Muscle of arm (tissue), 14 donors: ENCODE results near the gene UCHL5. TPM values are rescaled to one million over a fixed set of nuclear protein-coding genes. Genes with fewer than 3 reads are reported as not detected.

Source experiments
- DNase-seq: peaks from one replicate; pipeline ENCODE4 v3.0.0-alpha.2; 2013
- long read RNA-seq, 11 donors: transcript quantifications; one replicate each; lab custom pipeline, GENCODE V29; 2026
- polyA plus RNA-seq, 12 donors: library from polyadenylated mRNA; unstranded; fragments of 120-200 nt; gene quantifications; one replicate each; pipeline ENCODE4 v1.2.1, GENCODE V29; 2013; ENCODE audit not compliant: insufficient read length in 12 of 12

Gene UCHL5, protein sequence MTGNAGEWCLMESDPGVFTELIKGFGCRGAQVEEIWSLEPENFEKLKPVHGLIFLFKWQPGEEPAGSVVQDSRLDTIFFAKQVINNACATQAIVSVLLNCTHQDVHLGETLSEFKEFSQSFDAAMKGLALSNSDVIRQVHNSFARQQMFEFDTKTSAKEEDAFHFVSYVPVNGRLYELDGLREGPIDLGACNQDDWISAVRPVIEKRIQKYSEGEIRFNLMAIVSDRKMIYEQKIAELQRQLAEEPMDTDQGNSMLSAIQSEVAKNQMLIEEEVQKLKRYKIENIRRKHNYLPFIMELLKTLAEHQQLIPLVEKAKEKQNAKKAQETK
- 10 to 100 TPM in 11 of 12 donors, not detected in 1; 31.9 to 52.0 (median 44.0) TPM for polyA plus RNA-seq
- long read RNA-seq, donor 1, full-length matches to known transcripts, result 4 of 4 reads
- long read RNA-seq, donor 1, partial matches to known transcripts, result 0 of 4 reads
- long read RNA-seq, donor 1, other reads (novel, unspliced or antisense), result 0 of 4 reads
- long read RNA-seq, donor 2, full-length matches to known transcripts, result 13 of 13 reads
- long read RNA-seq, donor 2, partial matches to known transcripts, result 0 of 13 reads
- long read RNA-seq, donor 2, other reads (novel, unspliced or antisense), result 0 of 13 reads
- long read RNA-seq, donor 3, partial matches to known transcripts, result 0 of 3 reads
- long read RNA-seq, donor 3, other reads (novel, unspliced or antisense), result 0 of 3 reads
- long read RNA-seq, donor 4, partial matches to known transcripts, result 0 of 4 reads
- long read RNA-seq, donor 4, other reads (novel, unspliced or antisense), result 0 of 4 reads
- long read RNA-seq, donor 5, full-length matches to known transcripts, result 18 of 18 reads
- long read RNA-seq, donor 5, partial matches to known transcripts, result 0 of 18 reads
- long read RNA-seq, donor 5, other reads (novel, unspliced or antisense), result 0 of 18 reads
- long read RNA-seq, donor 6, result 0 reads
- long read RNA-seq, donor 7, full-length matches to known transcripts, result 6 of 6 reads
- long read RNA-seq, donor 7, partial matches to known transcripts, result 0 of 6 reads
- long read RNA-seq, donor 7, other reads (novel, unspliced or antisense), result 0 of 6 reads
- long read RNA-seq, donor 8, full-length matches to known transcripts, result 19 of 38 reads
- long read RNA-seq, donor 8, partial matches to known transcripts, result 9 of 38 reads
- long read RNA-seq, donor 8, other reads (novel, unspliced or antisense), result 10 of 38 reads
- long read RNA-seq, donor 9, full-length matches to known transcripts, result 4 of 4 reads
- long read RNA-seq, donor 9, partial matches to known transcripts, result 0 of 4 reads
- long read RNA-seq, donor 9, other reads (novel, unspliced or antisense), result 0 of 4 reads
- long read RNA-seq, donor 10, full-length matches to known transcripts, result 8 of 8 reads
- long read RNA-seq, donor 10, partial matches to known transcripts, result 0 of 8 reads
- long read RNA-seq, donor 10, other reads (novel, unspliced or antisense), result 0 of 8 reads
- long read RNA-seq, donor 11, full-length matches to known transcripts, result 10 of 10 reads
- long read RNA-seq, donor 11, partial matches to known transcripts, result 0 of 10 reads
- long read RNA-seq, donor 11, other reads (novel, unspliced or antisense), result 0 of 10 reads

DNA sequence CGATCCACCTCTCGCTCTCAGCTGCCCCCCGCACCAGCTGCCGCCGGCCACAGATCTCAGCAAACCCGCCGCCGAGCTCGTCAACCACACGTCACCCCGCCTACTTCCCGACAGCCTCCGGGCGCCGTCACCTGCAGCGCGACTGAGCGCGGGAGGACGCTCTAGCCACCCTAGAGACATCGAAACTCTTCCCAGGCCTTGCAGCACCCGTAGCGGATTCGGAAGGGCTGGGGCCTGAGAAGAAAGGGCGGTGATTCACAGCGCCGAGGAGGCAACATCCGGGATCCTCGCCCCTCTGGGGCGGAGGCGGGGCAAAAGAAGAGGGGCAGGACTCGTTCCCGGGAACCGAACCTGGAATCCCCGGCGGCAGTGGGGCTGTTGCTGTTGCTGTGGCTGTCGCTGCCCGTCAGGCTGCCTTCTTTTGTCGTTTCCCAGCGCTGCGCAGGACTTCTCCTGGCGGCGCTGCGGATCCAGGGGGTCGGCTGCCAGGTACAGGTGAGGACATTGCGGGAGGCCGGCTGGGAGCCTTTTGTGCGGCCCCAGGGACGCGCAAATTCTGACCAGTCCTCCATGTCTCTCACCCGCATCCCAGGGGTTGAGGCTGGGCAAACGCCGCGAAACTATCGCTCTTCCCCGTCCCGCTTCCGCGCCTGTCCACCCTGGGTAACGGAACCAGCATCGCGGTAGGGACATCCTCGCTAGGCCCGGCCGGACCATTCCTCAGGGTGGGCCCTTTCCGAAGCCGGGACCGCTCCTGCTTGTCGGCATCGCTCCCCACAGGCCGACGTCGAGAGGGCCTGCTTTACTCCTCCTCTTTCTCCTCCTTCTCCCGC is at the start of gene UCHL5, which contains the start of gene RO60:
Gene UCHL5, minus strand, starts transcription at position 79 of the 833 bp plus-strand sequence. CDS start 100 bp downstream, outside the sequence.
Gene RO60, plus strand, starts transcription at position 331 of the 833 bp plus-strand sequence. CDS start 9,443 bp downstream, outside the sequence.
- DNase-seq, result peak; percentile 96

DNA sequence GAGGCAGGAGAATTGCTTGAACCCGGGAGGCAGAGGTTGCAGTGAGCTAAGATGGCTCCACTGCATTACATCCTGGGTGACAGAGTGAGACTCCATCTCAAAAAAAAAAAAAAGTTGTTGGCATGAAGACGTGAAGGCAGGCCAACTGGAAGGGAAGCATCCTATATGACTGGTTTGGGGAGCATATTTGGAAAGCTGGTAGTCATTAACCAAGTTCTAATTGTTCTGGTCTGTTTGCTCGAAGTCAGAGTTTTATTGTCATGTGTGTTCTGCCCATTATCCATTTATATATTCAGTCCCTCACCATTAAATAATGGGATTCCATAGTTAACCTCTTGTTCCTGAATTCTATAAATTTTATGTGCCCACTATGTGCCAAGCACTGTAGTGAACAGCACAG is 49.3 kb upstream of the UCHL5 start:
- DNase-seq, result no peak

DNA sequence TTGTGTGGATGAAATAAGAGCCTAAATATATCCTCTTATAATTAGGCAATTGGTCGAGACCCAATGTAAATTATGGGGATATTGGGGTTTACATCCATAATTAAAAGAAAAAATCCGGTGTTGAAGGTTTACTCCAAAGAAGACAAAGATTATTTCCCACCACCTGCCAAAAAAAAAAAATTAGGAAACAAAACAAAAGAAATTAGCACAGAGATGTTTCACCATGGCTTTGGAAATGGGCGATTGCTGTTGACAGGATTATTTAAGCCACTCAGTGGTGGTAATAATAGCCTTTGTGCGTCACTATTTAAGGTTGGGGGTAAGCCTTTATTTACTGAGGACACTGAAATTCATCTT is 46.6 kb upstream of the UCHL5 start:
- no peak for DNase-seq

DNA sequence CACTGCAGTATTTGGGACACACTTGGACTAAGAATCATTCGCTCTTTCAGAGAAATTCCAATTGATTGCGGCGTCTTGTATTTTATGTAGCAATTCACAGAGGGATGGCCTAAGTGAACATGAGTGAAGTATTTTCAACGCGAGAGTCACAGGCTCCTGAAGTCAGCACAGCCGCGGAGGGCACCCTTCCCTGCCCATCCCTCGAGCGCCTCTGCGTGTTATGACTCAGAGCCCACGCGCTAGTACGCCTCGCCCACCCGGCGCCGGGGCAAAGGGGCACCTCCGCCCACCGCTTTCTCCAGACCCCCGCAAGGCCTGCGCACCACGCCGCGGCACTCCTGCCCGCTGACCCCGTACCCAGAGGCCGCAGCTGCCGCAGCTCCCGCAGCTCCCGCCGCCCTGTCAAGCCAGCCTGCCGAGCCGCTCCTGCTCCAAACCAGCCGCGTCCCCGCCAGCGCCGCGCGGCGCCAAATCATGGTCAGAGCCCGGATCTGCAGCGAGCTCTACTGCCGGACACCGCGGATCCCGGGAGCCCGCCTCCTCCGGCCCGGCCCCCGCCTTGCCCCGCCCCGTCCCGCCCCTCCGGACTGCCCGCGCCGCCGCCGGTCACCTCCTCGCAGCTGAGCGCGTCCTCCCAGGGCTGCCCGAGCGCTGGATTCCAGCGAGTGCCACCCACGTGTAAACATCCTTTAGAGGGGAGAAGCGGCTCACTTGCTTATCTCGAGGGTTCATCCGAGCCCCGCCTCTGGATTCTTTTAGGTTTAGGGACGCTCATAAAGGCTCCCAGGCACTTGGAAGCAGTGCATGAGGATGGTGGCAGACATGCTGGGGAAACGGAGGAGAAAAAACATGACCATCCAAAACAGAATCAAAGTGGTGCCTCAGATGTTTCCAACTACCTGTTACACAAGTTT is 46.0 kb upstream of the UCHL5 start, which contains the start of gene GLRX2:
Gene GLRX2, minus strand, starts transcription at position 508 of the 914 bp plus-strand sequence. Its CDS starts 32 bp downstream, at position 476.
- DNase-seq, result peak; percentile 82

DNA sequence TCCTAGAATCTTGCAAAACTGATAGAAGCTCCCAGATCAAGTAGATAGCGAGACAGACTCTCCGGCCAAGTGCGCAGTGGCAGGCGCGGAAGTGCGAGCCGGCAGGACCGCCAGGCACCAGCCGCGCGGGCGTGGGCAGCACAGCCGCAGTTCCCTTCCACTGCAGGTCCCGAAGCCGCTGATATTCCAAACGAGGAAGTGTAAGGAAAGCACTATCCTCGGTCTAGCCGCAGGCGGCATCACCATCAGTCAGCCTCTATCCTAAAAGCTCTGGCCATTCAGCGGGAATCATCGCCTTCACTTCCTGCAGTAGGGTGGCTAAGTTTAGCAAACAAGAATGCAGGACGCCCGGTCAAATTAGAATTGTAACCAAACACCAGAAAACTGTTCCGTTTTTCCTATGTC is 45.3 kb upstream of the UCHL5 start:
- DNase-seq, result no peak

DNA sequence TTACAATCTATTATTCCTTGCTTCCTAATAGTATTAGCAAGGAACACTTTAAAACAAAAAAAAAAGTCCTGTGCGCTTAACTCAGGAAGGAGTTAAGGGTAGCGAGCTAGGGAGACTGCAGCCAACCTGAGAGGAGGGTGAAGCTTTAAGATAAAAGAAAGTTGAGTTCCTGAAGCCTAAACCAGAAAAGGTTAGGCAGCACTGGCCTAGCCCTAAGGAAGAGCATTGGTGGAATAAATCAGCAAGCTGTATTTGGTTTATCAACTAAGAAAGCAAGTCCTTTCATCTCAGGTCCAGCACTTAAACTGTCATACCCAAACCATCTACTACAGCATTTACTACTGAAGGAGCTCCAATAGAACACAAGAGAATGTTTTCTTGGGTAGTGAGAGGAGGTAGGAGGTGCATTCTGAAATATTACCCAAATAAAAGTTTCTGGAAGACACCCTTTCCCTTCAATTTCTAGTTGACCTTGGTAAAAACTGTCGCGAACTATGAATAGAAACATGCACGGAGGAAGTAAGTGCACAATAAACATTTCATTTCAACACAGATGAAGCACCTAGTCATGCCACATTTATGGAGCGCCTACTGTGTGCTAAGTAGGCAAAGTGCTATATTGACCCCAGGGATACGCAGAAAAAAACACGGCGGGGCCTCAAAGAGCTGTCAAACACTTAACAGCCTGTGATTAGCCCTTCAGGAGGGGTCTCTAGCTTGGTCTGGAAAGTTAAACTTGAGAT is 44.8 kb upstream of the UCHL5 start:
- DNase-seq, result no peak

DNA sequence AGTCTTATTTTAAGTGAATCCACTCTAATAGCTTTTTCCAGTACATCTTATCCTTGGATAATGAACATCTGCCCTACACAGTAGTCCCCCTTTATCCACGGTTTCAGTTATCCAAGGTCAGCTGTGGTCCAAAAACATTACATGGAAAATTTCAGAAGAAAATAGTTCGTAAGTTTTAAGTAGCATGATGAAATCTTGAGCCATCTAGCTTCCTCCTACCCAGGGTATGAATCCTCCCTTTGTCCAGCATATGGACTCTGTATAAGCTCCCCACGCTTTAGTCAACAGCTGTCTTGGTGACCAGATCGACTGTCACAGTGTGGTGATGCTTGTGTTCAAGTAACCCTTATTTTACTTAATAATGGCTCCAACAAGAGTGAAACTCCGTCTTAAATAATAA is 43.5 kb upstream of the UCHL5 start:
- DNase-seq, result no peak

DNA sequence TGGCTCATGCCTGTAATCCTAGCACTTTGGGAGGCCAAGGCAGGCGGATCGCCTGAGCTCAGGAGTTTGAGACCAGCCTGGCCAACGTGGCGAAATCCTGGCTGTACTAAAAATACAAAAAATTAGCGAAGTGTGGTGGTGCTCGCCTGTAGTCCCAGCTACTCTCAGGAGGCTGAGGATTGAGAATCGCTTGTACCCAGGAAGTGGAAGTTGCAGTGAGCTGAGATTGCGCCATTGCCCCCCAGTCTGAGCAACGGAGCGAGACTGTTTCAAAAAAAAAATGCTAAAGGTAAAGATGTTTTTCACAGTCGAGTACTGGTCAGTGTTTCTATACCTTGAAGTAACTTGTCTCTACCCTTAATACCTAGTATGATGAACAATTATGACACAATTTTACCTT is 35.0 kb upstream of the UCHL5 start:
- DNase-seq, result no peak

DNA sequence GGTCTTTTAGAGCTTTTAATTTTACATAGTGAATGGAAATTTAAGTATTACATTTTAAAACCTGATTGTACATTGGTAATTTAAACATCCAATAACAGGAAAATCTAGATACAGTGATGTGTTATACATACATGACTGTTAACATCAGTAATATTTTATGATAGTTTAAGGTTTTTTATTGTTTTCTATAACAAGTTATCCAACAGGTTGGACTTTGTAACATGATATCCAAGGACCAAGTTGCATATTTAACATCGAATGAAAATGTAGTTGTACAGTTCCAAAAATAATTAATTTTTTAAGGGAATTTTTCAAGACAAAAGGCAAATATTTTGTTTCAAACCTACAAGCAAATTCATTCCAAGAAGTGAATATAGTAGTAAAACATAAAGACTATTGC is 31.7 kb upstream of the UCHL5 start:
- no peak for DNase-seq

DNA sequence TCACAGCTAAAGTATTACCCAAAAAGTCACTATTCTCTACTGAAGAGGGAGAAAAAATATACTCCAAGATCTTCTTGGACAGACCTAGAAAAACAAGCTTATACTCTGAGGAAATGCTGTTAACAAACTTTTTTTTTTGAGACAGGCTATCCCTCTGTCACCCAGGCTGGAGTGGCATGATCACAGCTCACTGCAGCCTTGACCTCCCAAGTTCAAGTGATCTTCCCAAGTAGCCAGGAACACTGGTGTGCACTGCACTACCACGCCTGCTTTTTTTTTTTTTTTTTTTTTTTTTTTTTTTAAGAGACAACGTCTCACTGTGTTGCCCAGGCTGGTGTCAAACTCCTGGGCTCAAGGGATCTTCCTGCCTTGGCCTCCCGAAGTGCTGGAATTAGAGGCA is 28.7 kb upstream of the UCHL5 start:
- no peak for DNase-seq

DNA sequence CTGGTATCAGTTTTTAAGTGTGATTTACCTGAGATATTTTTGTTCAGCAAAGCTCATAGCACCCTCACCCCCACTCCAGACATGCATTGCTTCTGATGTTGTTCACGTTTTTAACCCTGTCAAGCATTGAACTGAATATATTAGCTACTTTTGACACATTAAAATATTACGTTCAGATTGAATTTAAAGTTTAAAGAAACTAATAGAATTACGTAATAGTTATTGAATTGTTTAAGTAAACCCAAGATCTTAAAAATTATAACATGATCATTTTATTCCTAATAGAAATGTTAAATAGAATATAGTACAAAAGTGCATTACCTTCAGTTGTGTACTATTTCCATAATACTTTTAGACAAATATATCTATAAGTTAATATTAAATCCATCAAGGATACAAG is 27.2 kb upstream of the UCHL5 start:
- no peak for DNase-seq

DNA sequence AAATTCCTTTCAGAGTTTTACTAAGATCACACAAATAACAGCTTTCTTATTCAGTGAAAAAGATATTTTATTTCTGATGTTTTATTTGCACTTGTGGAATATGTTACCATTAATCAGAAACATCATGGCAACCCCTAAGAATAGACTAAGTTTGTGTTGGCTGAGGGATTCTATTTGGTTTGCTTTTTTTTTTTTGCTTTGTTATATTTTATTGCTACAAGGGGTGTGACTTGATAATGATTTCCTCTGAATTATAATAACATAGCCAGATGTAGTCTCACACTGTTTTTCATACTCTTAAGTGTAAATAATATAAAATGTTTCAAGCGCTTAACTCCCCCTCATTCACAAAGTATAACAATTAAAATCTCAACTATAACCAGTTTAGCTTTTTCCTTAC is 26.1 kb upstream of the UCHL5 start:
- DNase-seq, result no peak

DNA sequence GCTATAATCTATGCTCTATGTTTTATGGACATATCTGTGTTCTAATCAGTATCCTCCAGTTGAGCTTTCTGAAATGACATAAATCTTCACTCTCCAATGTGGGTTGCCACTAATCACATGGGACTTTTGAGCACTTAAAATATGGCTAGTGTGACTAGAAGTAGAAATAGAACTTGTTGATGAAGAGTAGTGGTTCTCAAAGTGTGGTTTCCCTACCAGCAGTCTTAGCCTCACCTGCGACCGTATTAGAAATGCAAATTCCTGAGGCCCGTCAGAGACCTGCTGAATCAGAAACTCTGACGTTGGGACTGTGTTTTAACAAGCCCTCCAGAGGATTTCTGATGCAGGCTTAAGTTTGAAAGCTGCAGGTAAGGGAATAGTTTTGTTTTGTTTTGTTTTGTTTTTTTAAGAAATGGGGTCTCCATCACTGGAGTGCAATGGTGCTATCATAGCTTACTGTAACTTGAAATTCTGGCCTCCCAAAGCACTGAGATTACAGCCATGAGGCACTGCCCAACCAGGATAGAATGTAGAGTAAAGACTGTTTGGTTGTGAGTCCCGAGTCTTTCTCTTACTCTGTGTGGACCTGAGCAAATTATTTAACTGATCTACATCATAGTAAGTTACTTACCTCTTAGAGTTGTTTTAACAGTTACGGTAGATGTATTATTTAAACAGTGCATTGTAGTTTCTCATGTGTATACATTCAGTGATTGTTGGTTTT is 24.4 kb upstream of the UCHL5 start:
- no peak for DNase-seq

DNA sequence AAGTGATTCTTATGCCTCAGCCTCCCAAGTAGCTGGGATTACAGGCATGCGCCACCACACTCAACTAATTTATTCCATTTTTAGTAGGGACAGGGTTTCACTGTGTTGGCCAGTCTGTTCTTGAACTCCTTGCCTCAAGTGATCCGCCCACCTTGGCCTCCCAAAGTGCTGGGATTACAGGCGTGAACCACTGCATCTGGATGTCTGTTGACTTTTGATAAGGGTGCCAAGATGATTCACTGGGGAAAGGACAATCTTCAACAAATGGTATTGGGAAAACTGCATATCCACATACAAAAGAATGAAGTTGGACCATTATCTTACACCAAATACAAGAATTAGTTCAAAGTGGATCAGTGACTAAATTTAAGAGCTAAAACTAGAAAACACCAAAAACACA is 20.0 kb upstream of the UCHL5 start:
- DNase-seq, result no peak

DNA sequence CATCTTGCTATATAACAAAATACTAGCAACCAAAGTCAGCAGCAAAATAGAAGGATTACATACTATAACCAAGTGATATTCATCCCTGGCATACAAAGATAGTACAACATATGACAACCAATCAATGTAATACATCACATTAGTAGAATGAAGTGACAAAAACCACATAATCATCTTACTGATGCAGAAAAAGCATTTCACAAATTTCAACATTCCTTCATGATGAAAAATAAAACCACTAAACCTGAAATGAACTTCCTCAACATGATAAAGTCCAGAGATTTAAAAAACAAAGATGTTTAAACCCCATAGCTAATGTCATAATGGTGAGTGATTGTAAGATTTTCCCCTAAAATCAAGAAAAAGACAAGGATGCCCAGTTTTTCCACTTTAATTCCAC is 18.8 kb upstream of the UCHL5 start:
- no peak for DNase-seq

DNA sequence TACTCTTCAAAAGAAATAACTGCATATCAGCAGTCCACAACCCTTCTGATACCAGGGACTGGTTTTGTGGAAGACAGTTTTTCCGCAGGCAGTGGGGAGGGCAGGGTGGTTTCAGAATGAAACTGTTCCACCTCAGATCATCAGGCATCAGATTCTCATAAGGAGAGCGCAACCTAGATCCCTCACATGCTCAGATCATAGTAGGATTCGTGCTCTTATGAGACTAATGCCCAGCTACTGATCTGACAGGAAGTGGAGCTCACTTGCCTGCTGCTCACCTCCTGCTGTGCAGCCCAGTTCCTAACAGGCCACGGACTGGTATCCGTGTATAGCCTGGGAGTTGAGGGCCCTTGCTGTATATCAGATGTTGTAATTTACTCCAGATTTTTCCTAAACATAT is 11.8 kb upstream of the UCHL5 start:
- no peak for DNase-seq

DNA sequence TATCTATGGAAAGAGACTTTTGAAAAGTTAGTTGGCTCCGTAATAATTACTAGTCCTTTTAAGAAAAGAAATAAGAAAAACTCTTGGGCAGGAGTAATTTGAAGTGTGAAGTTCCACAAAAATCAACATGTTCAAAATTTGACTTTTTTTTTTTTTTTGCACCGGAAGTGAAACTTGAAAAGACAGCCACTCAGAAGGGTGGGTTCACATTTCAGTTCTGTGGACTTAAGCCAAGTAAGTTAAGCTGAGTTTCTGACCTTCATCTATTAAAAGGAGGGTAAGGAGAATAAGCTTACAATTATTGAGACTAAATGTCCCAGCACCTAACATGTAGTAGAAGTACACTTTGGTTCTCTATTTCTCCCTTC is 11.2 kb upstream of the UCHL5 start:
- no peak for DNase-seq
